Measurements from ENCODE around the gene FSD1.
A peak's percentile ranks its signal among the peaks of the same experiment; 100 is the strongest.

DNA sequence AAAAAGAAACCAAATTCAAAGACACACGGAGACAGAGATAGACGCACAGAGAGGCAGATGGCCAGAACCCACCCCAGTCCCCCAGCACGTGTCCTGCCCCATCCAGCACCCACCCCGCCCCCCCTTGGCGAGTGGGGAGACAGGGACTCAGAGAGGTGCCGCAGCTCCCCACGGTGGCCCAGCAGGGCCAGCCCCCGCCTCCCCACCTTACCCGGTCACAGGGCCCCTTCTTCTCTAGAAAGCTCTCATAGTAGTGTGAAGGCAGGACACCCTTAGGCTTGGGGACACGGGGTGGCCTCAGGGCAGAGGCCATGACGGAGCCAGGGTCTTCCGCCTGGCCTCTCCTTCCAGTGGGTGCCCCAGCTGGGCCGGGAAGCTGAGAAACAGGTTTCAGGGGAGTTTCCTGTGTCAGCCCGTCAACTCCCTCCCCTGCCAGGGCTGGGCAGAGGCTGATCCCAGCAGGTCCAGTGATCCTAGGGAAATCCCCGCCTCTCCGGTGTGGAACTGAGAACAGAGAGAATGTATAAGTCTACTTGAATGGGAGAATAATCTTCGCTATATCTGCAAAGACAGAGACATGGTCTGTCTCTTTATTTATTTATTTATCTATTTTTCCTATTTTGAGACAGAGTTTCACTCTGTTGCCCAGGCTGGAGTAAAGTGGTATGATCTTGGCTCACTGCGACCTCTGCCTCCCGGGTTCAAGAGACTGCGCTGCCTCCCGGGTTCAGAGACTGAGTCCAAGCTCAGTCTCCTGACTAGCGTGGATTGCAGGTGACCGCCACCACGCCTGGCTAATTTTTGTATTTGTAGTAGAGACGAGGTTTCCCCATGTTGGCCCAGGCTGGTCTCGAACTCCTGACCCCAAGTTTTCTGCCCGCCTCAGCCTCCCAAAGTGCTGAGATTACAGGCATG, 34.3 kb downstream of the FSD1 start, which contains the start of gene STAP2:
- TF ChIP-seq CTCF (IDR thresholded peaks at IDR 0.05) (no peak), POLR2A (IDR thresholded peaks at IDR 0.05) (peak in 2 of 3 donors; percentile 62 to 71)
